Testis (tissue), 2 donors: ENCODE data around the gene SMYD3.

ENCODE experiments used
- POLR2A ChIP-seq: fragments of 450-650 bp; IDR thresholded peaks from one replicate; pipeline ENCODE4 v1.6.1; 2017; ENCODE audit warnings: antibody characterized with exemption, mild to moderate bottlenecking, moderate library complexity
- TF ChIP-seq, protein P1 (sequence below), 3 experiments: fragments of 450-650 bp in 2 of 3; fragments of 200-600 bp in 1 of 3; sonication (generic) in 1 of 3; IDR thresholded peaks; one replicate each; pipeline ENCODE4 v1.5.1; 2016 to 2019; ENCODE audit warnings: antibody characterized with exemption in 3 of 3, mild to moderate bottlenecking in 2 of 3, moderate library complexity in 1 of 3

DNA sequence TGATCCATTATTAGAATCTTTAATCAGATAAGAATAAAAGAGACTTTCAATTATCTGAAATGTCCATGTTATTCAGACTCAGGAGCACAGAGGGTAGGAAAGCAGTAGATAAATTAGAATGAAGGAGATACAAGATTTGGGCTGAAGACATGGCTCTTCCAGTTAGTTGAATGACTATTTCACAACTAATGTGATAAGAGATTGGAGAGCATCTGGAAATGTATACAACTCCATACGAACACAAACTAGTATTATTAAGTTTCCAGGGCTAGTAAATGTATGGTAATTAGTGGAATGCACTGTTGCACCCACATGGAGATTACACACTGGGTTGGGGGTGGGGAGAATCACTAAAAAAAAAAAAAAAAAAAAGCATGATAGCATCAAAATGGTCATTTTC is 734.3 kb downstream of the SMYD3 start:
- TF ChIP-seq, protein P1, sequence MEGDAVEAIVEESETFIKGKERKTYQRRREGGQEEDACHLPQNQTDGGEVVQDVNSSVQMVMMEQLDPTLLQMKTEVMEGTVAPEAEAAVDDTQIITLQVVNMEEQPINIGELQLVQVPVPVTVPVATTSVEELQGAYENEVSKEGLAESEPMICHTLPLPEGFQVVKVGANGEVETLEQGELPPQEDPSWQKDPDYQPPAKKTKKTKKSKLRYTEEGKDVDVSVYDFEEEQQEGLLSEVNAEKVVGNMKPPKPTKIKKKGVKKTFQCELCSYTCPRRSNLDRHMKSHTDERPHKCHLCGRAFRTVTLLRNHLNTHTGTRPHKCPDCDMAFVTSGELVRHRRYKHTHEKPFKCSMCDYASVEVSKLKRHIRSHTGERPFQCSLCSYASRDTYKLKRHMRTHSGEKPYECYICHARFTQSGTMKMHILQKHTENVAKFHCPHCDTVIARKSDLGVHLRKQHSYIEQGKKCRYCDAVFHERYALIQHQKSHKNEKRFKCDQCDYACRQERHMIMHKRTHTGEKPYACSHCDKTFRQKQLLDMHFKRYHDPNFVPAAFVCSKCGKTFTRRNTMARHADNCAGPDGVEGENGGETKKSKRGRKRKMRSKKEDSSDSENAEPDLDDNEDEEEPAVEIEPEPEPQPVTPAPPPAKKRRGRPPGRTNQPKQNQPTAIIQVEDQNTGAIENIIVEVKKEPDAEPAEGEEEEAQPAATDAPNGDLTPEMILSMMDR (IDR thresholded peaks at IDR 0.05): no peak
- no peak for TF ChIP-seq POLR2A
